Stimulated activated CD8-positive, alpha-beta memory T cell treated with anti-CD3 and anti-CD28 coated beads, Interleukin-2, amount 100 ng/mL, for 1 hour (primary cell): ENCODE measurements around the gene SMG6.

Source experiments
- DNase-seq, 2 donors: peaks; one replicate each; pipeline ENCODE4 v3.0.0-alpha.2; 2020; ENCODE audit warnings: low read depth in 2 of 2

SMG6 gene

GRCh38 chr17:2076087-2076984, 227.2 kb downstream of the SMG6 start:
- DNase-seq = no peak

- DNase-seq = no peak
Observed at GRCh38 chr17:2075336-2076086, 228.1 kb downstream of the SMG6 start.

GRCh38 chr17:2074919-2075318, 228.7 kb downstream of the SMG6 start:
- no peak for DNase-seq

GRCh38 chr17:2071455-2072281, 231.9 kb downstream of the SMG6 start:
- no peak for DNase-seq

GRCh38 chr17:2071024-2071385, 232.6 kb downstream of the SMG6 start:
- no peak for DNase-seq

- no peak for DNase-seq
Observed at GRCh38 chr17:2070241-2071023, 233.2 kb downstream of the SMG6 start.

- no peak for DNase-seq
Observed at GRCh38 chr17:2068519-2069051, 235.0 kb downstream of the SMG6 start.

- DNase-seq = no peak
Observed at GRCh38 chr17:2068031-2068518, 235.5 kb downstream of the SMG6 start.

GRCh38 chr17:2067608-2068024, 236.0 kb downstream of the SMG6 start:
- DNase-seq = no peak

- DNase-seq = no peak
Observed at GRCh38 chr17:2067048-2067561, 236.5 kb downstream of the SMG6 start.

- DNase-seq = no peak
Observed at GRCh38 chr17:2065949-2066400, 237.6 kb downstream of the SMG6 start.

GRCh38 chr17:2064980-2065785, 238.4 kb downstream of the SMG6 start:
- no peak for DNase-seq

GRCh38 chr17:2064520-2064971, 239.0 kb downstream of the SMG6 start:
- DNase-seq = no peak

- no peak for DNase-seq
Observed at GRCh38 chr17:2064147-2064489, 239.5 kb downstream of the SMG6 start.

- DNase-seq = no peak
Observed at GRCh38 chr17:2063261-2064146, 240.1 kb downstream of the SMG6 start.

GRCh38 chr17:2062571-2063183, 240.9 kb downstream of the SMG6 start:
- no peak for DNase-seq

GRCh38 chr17:2061441-2061958, 242.1 kb downstream of the SMG6 start:
- DNase-seq = no peak
